OCI-LY3 (cell line): ENCODE results near the gene KCNJ9.

Source experiments
- CTCF ChIP-seq: fragments of 200-600, 300-600 bp; sonication (generic); IDR thresholded peaks from 2 replicates; pipeline ENCODE4 v1.5.1; 2014; ENCODE audit warnings: antibody characterized with exemption, low read length, low read depth
- EZH2phosphoT487 ChIP-seq: fragments of 200-600 bp; shearing (Covaris generic); IDR thresholded peaks from 2 replicates; pipeline ENCODE4 v1.6.1; 2018; ENCODE audit warnings: antibody characterized with exemption, mixed run types, low read depth

- TF ChIP-seq CTCF (peak; percentile 98), EZH2phosphoT487 (no peak)
Measured at GRCh38 chr1:160101037-160101716, 19.8 kb downstream of the KCNJ9 start.
